NCI-H226 (cell line): ENCODE measurements around the gene CFAP100.

Experiments used
- DNase-seq: peaks from one replicate; pipeline ENCODE4 v3.0.0-alpha.2; 2015

CFAP100 gene

DNA sequence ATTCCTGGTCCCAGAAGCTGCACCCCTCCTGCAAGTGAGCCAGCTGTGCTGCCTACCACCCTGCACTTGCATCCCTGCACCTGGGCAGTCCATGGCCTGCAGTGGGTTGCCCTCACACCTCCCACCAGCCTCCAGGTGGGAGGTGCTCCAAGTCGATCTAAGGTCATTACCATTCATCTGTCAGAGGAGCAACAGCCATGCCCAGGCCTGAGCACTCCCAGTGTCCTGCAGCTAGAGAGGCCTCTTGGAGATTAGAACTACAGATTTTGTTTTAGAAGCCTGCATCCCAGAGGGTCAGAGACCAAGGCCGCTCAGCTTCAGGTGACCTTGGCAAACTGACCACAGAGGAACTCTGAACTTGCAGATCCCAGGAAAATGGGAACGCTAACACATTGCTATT is 90.0 kb downstream of the CFAP100 start:
- DNase-seq = no peak

DNA sequence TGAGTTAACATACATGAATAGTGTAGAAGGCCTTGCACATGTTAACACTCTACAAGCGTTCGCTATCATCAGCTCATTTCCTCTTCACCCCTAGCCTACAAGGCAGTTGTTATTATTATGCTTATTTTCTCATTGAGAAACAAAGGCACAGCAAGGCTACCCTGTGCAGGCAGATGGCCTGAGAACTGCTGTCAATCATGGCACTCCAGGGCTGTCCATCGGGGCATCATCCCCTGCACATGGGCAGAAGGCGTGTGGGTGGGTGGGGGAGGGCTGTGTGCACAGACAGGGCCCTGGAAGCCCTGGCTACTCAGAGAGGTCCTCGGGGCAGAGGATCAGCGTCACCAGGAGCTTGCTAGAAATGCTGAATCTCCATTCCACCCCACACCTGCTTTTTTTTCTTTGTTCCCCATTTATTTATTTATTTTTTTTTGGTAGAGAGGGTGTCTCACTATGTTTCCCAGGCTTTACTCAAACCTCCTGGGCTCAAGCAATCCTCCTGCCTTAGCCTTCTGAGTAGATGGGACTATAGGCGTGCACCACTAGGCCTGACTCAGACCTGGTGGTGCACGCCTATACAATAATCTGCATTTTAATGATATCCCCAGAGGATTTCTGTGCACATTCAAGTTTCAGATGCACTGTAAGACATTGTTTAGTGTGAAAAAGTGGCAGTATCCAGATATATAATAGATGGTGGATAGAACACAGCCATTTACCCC is 90.6 kb downstream of the CFAP100 start:
- DNase-seq = no peak

DNA sequence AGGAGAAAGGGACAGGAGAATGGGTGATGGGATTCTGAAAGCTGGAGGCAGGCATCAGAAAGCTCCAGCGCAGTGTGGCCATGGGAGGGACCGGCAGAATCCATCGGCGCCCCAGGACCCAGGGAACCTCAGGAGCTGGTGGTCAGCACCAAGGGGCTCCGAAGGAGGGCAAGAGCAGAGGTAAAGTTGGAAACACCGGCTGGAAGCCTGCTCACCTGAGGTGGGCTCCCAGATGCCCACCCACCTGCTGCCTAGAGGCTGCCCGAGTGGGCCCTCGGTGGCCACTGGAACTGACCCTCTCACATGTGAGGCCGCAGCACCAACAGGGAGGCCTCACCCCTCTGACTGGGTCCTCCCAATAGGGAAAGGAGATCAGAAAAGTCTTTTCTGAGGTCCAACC is 91.2 kb downstream of the CFAP100 start:
- no peak for DNase-seq
